Gastrocnemius medialis (tissue), 4 donors: ENCODE results near the gene PSMD1.
A peak's percentile ranks its signal among the peaks of the same experiment; 100 is the strongest.

Source experiments
- CTCF ChIP-seq, 5 experiments: fragments of 450-650 bp in 3 of 5; fragments of 200-600 bp in 2 of 5; sonication (generic) in 2 of 5; IDR thresholded peaks in 4 of 5; conservative IDR thresholded peaks in 1 of 5; 1 replicate in 4 of 5; 2 replicates in 1 of 5; pipeline ENCODE4 v1.5.1; 2016 to 2019; ENCODE audit warnings: antibody characterized with exemption in 5 of 5, mild to moderate bottlenecking in 3 of 5, moderate library complexity in 3 of 5
- POLR2A ChIP-seq, 2 donors: fragments of 450-650 bp; IDR thresholded peaks; one replicate each; pipeline ENCODE4 v1.6.1; 2017; ENCODE audit warnings: antibody characterized with exemption in 2 of 2, mild to moderate bottlenecking in 2 of 2, moderate library complexity in 2 of 2

- TF ChIP-seq CTCF (IDR thresholded peaks at IDR 0.05 in 4 of 5, conservative IDR thresholded peaks at IDR 0.05 in 1 of 5) (peak; percentile 88 to 96 (median 95)), POLR2A (IDR thresholded peaks at IDR 0.05) (peak; percentile 68 to 70)
These were observed at the start of gene PSMD1 for GRCh38 chr2:231056453-231057416.
